Mesendoderm (in vitro differentiated cells): ENCODE data around the gene OSBPL1A.

Experiments used
- DNase-seq: peaks from one replicate; pipeline ENCODE4 v3.0.0; 2013
- H2AK5ac ChIP-seq: 2 replicates; pipeline ENCODE4 v1.6.1; 2013; ENCODE audit warnings: low read length, inconsistent platforms
- H2BK120ac ChIP-seq: 2 replicates; pipeline ENCODE4 v1.6.1; 2013; ENCODE audit warnings: low read depth, mild to moderate bottlenecking, low read length, moderate library complexity, mixed read lengths
- H2BK15ac ChIP-seq: replicated peaks from 2 replicates; pipeline ENCODE4 v1.6.1; 2013; ENCODE audit warnings: low read depth, mild to moderate bottlenecking, moderate library complexity
- H2BK5ac ChIP-seq: 2 replicates; pipeline ENCODE4 v1.6.1; 2013; ENCODE audit warnings: low read length, inconsistent platforms
- H3K18ac ChIP-seq: 2 replicates; pipeline ENCODE4 v1.6.1; 2013; ENCODE audit warnings: mild to moderate bottlenecking, low read length, mixed read lengths
- H3K23ac ChIP-seq: one replicate; pipeline ENCODE4 v1.6.1; 2013; ENCODE audit warnings: low read length
- H3K27ac ChIP-seq: 2 replicates; pipeline ENCODE4 v1.5.1; 2013; ENCODE audit warnings: low read depth, mild to moderate bottlenecking, inconsistent platforms, low read length, moderate library complexity
- H3K27me3 ChIP-seq: 2 replicates; pipeline ENCODE4 v1.6.1; 2013; ENCODE audit warnings: low read length, control low read depth, mild to moderate bottlenecking, inconsistent platforms; ENCODE audit not compliant: insufficient read depth, poor library complexity
- H3K36me3 ChIP-seq: 2 replicates; pipeline ENCODE4 v1.6.1; 2013; ENCODE audit warnings: low read length, inconsistent platforms; ENCODE audit not compliant: control insufficient read depth, insufficient read depth
- H3K4ac ChIP-seq: one replicate; pipeline ENCODE4 v1.6.1; 2013; ENCODE audit warnings: low read depth, mild to moderate bottlenecking, low read length, moderate library complexity
- H3K4me1 ChIP-seq: 2 replicates; pipeline ENCODE4 v1.6.1; 2013; ENCODE audit warnings: low read depth, low read length, inconsistent platforms; ENCODE audit not compliant: control insufficient read depth
- H3K4me2 ChIP-seq: 2 replicates; pipeline ENCODE4 v1.6.1; 2013; ENCODE audit warnings: low read length
- H3K4me3 ChIP-seq: 2 replicates; pipeline ENCODE4 v1.5.1; 2013; ENCODE audit warnings: mild to moderate bottlenecking, low read length
- H3K56ac ChIP-seq: one replicate; pipeline ENCODE4 v1.6.1; 2013; ENCODE audit warnings: low read length
- H3K79me1 ChIP-seq: 2 replicates; pipeline ENCODE4 v1.6.1; 2013; ENCODE audit warnings: low read length, inconsistent platforms
- H3K79me2 ChIP-seq: 2 replicates; pipeline ENCODE4 v1.6.1; 2013; ENCODE audit warnings: mild to moderate bottlenecking, low read length; ENCODE audit not compliant: control insufficient read depth, insufficient read depth
- H3K9ac ChIP-seq: 2 replicates; pipeline ENCODE4 v1.6.1; 2013; ENCODE audit warnings: low read length, inconsistent platforms
- H4K5ac ChIP-seq: one replicate; pipeline ENCODE4 v1.6.1; 2013; ENCODE audit warnings: low read length
- H4K8ac ChIP-seq: one replicate; pipeline ENCODE4 v1.6.1; 2013; ENCODE audit warnings: low read depth, mild to moderate bottlenecking, control low read depth, low read length, moderate library complexity
- WGBS: extraction: QIAGEN DNeasy Blood & Tissue Kit; methylation state at CpG from one replicate; pipeline ENCODE4 v1.1.7; 2013; ENCODE audit warnings: low lambda C conversion rate, missing lambda C conversion rate; ENCODE audit not compliant: insufficient coverage; ENCODE audit errors: extremely low coverage; 5-methylcytosine and 5-hydroxymethylcytosine counted together

The OSBPL1A gene

DNA sequence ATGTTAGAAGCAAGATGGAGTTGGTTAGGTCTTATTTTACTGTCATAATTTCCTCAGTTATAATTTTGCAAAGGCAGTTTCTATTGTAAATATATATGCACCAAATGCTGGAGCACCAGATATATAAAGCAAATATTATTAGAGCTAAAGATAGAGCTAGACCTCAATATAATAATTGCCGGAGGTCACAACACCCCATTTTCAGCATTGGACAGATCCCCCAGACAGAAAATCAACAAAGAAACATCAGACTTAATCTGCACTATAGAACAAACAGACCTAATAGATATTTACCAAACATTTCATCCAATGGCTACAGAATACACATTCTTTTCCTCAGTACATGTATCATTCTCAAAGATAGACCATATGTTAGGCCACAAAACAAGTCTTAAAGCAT lies 143.6 kb downstream of the OSBPL1A start:
- no peak for DNase-seq
- Histone ChIP-seq H3K23ac (no peak overlapping the region), H4K5ac (no peak overlapping the region), H3K4ac (no peak overlapping the region), H2BK120ac (no peak overlapping the region), H3K79me1 (peaks cover 3% of the 10 kb centered on the region), H3K27me3 (no peaks in the 10 kb centered on the region), H3K27ac (no peak overlapping the region), H2BK5ac (no peak overlapping the region), H3K4me2 (no peak overlapping the region), H3K36me3 (no peaks in the 10 kb centered on the region), H4K8ac (no peak overlapping the region), H3K4me1 (peaks cover 5% of the 10 kb centered on the region), H3K9ac (no peak overlapping the region), H3K56ac (no peak overlapping the region), H3K79me2 (no peaks in the 10 kb centered on the region), H2AK5ac (no peak overlapping the region), H2BK15ac (no peak overlapping the region), H3K4me3 (no peak overlapping the region), H3K18ac (no peak overlapping the region)
- no CpG with 5 or more reads among the region's 1 CpG for WGBS

- Histone ChIP-seq H2BK15ac (no peak overlapping the region), H2AK5ac (no peak overlapping the region), H3K27ac (no peak overlapping the region), H3K79me2 (no peaks in the 10 kb centered on the region), H3K18ac (no peak overlapping the region), H4K8ac (no peak overlapping the region), H4K5ac (no peak overlapping the region), H3K4me2 (no peak overlapping the region), H3K36me3 (no peaks in the 10 kb centered on the region), H3K4ac (no peak overlapping the region), H3K9ac (no peak overlapping the region), H3K4me3 (no peak overlapping the region), H2BK120ac (no peak overlapping the region), H3K23ac (no peak overlapping the region), H3K4me1 (peaks cover 5% of the 10 kb centered on the region), H2BK5ac (no peak overlapping the region), H3K56ac (no peak overlapping the region), H3K79me1 (peaks cover 11% of the 10 kb centered on the region), H3K27me3 (no peaks in the 10 kb centered on the region)
- DNase-seq, result no peak
- WGBS, result no CpG with 5 or more reads among the region's 6 CpGs
These were observed 147.9 kb downstream of the OSBPL1A start for GRCh38 chr18:24249716-24250115.

- Histone ChIP-seq H3K79me1 (peaks cover 11% of the 10 kb centered on the region), H3K4me1 (peaks cover 1% of the 10 kb centered on the region), H3K56ac (no peak overlapping the region), H3K36me3 (no peaks in the 10 kb centered on the region), H2BK15ac (no peak overlapping the region), H2AK5ac (no peak overlapping the region), H2BK120ac (no peak overlapping the region), H3K4me2 (no peak overlapping the region), H3K18ac (no peak overlapping the region), H3K23ac (no peak overlapping the region), H3K27me3 (no peaks in the 10 kb centered on the region), H3K4ac (no peak overlapping the region), H3K79me2 (no peaks in the 10 kb centered on the region), H3K4me3 (no peak overlapping the region), H3K27ac (no peak overlapping the region), H3K9ac (no peak overlapping the region), H4K5ac (no peak overlapping the region), H4K8ac (no peak overlapping the region), H2BK5ac (no peak overlapping the region)
- no peak for DNase-seq
- no CpG with 5 or more reads among the region's 2 CpGs for WGBS
These were observed 149.3 kb downstream of the OSBPL1A start for GRCh38 chr18:24248359-24248758.

GRCh38 chr18:24246143-24246542 lies 151.5 kb downstream of the OSBPL1A start:
- H3K23ac ChIP-seq, result no peak overlapping the region
- H2BK5ac ChIP-seq, result no peak overlapping the region
- H4K5ac ChIP-seq, result no peak overlapping the region
- no peak overlapping the region for H3K18ac ChIP-seq
- no CpG with 5 or more reads among the region's 3 CpGs for WGBS
- H2BK15ac ChIP-seq, result no peak overlapping the region
- H2BK120ac ChIP-seq, result no peak overlapping the region
- no peak for DNase-seq
- H3K36me3 ChIP-seq, result no peaks in the 10 kb centered on the region
- H3K56ac ChIP-seq, result no peak overlapping the region
- H3K79me2 ChIP-seq, result no peaks in the 10 kb centered on the region
- H3K4me3 ChIP-seq, result no peak overlapping the region
- no peak overlapping the region for H2AK5ac ChIP-seq
- no peak overlapping the region for H3K27ac ChIP-seq
- H3K4ac ChIP-seq, result no peak overlapping the region
- H4K8ac ChIP-seq, result no peak overlapping the region
- H3K4me2 ChIP-seq, result no peak overlapping the region
- no peak overlapping the region for H3K9ac ChIP-seq
- H3K79me1 ChIP-seq, result peaks cover 11% of the 10 kb centered on the region
- no peaks in the 10 kb centered on the region for H3K27me3 ChIP-seq
- no peaks in the 10 kb centered on the region for H3K4me1 ChIP-seq

DNA sequence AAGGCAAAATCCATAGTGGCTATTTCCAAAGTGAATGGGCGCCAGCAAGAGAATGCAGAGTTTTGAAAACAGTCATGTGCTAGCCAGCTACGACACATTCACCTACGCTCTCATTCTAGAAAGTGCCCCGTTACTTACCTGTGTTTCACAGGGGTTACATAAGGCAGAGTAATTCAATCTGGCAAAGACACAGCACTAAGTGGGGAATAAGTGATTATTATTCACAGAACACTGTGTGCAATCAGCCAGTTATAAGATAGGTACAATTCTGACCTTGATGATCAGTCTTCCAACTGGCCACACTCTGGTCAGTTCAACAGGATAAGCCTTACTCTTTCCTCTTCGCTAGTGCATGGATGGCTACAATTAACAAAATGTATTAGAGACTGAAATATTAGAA lies 152.9 kb downstream of the OSBPL1A start:
- Histone ChIP-seq H2BK15ac (no peak overlapping the region), H3K79me2 (no peaks in the 10 kb centered on the region), H3K9ac (no peak overlapping the region), H3K4me2 (no peak overlapping the region), H3K4me3 (no peak overlapping the region), H3K18ac (no peak overlapping the region), H4K5ac (no peak overlapping the region), H2AK5ac (no peak overlapping the region), H3K23ac (no peak overlapping the region), H3K79me1 (peaks cover 9% of the 10 kb centered on the region), H2BK120ac (no peak overlapping the region), H3K36me3 (no peaks in the 10 kb centered on the region), H2BK5ac (no peak overlapping the region), H3K27ac (no peak overlapping the region), H4K8ac (no peak overlapping the region), H3K4me1 (no peaks in the 10 kb centered on the region), H3K56ac (no peak overlapping the region), H3K4ac (no peak overlapping the region), H3K27me3 (no peaks in the 10 kb centered on the region)
- DNase-seq, result no peak
- WGBS, result no CpG with 5 or more reads among the region's 5 CpGs

GRCh38 chr18:24243677-24244076 lies 153.9 kb downstream of the OSBPL1A start:
- no peak overlapping the region for H3K27ac ChIP-seq
- no CpG with 5 or more reads among the region's 1 CpG for WGBS
- H3K56ac ChIP-seq, result no peak overlapping the region
- no peaks in the 10 kb centered on the region for H3K79me2 ChIP-seq
- no peak overlapping the region for H3K18ac ChIP-seq
- no peak overlapping the region for H3K9ac ChIP-seq
- no peak for DNase-seq
- H2AK5ac ChIP-seq, result no peak overlapping the region
- no peaks in the 10 kb centered on the region for H3K36me3 ChIP-seq
- no peak overlapping the region for H2BK120ac ChIP-seq
- no peak overlapping the region for H4K8ac ChIP-seq
- no peak overlapping the region for H4K5ac ChIP-seq
- H3K23ac ChIP-seq, result no peak overlapping the region
- no peak overlapping the region for H2BK15ac ChIP-seq
- peaks cover 7% of the 10 kb centered on the region for H3K79me1 ChIP-seq
- no peaks in the 10 kb centered on the region for H3K27me3 ChIP-seq
- no peak overlapping the region for H3K4me3 ChIP-seq
- H2BK5ac ChIP-seq, result no peak overlapping the region
- no peaks in the 10 kb centered on the region for H3K4me1 ChIP-seq
- H3K4me2 ChIP-seq, result no peak overlapping the region
- no peak overlapping the region for H3K4ac ChIP-seq
